ENCODE measurements around the gene IPP. TPM values are rescaled to one million over a fixed set of nuclear protein-coding genes. Genes with fewer than 3 reads are reported as not detected.
"Not testable (repeated sequence)": the region's sequence is repeated elsewhere in the genome, so short reads cannot be mapped to it uniquely, and the experiment has no call there.

IPP gene
- total and polyA plus RNA-seq, 7 donors: 6.9 to 15.3 (median 11.2) TPM

DNA sequence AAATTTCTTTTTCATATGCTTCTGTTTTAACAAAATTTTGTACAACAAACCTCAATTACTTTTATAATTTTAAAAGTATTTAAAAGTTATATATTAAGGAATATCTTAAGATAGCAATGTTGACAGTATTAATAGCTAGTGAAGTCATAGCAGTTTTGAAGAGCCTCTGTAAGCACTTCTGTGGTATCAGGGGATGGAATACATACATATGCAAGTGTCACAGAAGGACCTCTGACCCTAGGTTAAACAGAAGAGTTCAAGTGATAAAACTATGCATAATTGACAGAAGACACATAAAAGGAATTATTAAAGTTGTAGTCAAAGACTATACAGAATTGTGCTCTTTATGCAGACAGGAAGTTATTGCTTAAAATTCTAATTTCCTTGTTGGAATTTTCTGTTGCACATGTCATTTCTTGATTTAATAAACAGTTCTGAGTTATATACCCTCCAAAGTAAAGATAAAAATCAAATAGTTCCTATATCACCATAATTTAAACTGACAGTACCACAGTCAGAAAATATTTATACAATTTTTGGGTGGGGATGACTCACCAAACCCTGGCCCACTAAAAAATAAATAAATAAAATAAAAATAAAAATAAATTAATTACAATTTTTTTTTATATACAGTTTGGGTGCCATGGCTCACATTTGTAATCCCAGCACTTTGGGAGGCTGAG is 27.1 kb downstream of the IPP start:
- TF ChIP-seq, protein P1, sequence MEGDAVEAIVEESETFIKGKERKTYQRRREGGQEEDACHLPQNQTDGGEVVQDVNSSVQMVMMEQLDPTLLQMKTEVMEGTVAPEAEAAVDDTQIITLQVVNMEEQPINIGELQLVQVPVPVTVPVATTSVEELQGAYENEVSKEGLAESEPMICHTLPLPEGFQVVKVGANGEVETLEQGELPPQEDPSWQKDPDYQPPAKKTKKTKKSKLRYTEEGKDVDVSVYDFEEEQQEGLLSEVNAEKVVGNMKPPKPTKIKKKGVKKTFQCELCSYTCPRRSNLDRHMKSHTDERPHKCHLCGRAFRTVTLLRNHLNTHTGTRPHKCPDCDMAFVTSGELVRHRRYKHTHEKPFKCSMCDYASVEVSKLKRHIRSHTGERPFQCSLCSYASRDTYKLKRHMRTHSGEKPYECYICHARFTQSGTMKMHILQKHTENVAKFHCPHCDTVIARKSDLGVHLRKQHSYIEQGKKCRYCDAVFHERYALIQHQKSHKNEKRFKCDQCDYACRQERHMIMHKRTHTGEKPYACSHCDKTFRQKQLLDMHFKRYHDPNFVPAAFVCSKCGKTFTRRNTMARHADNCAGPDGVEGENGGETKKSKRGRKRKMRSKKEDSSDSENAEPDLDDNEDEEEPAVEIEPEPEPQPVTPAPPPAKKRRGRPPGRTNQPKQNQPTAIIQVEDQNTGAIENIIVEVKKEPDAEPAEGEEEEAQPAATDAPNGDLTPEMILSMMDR (IDR thresholded peaks at IDR 0.05): no peak
- TF ChIP-seq EP300 (IDR thresholded peaks at IDR 0.05) (no peak), POLR2A (IDR thresholded peaks at IDR 0.05) (no peak), POLR2AphosphoS5 (IDR thresholded peaks at IDR 0.05) (no peak)
- DNase-seq: no peak
- intact Hi-C loops (cut with DNase I): no loop called here
- Histone ChIP-seq H3K27ac (no peak overlapping the region), H3K27me3 (no peaks in the 10 kb centered on the region), H3K4me3 (no peak overlapping the region), H3K9me3 (no peaks in the 10 kb centered on the region), H3K36me3 (peaks cover 0 to 38% (median 3%) of the 10 kb centered on the region in 4 donors), H3K4me1 (peaks cover 0 to 4% (median 0%) of the 10 kb centered on the region in 4 donors)

DNA sequence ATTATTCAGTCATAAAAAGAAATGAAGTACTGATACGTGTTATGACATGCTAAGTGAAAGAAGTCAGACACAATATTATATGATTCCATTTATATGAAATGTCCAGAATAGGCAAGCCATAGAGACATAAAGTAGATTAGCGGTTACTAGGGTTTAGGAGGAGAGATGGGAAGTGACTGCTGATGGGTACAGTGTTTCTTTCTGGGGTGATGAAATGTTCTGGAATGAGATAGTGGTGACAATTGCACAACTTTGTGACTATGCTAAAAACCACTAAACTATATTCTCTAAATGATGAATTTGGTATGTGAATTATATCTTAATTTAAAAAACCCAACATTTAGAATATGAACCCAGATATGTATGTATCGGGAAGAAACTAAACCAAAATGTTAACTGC is 27.6 kb downstream of the IPP start:
- 92 to 98% methylated on average over 3 of the region's 3 CpGs for WGBS, 2 donors
- intact Hi-C loops (cut with DNase I): no loop called here
- H3K9me3 ChIP-seq: no peaks in the 10 kb centered on the region
- H3K27ac ChIP-seq: no peak overlapping the region
- DNase-seq: no peak
- no peaks in the 10 kb centered on the region for H3K27me3 ChIP-seq
- TF ChIP-seq, protein P1 (IDR thresholded peaks at IDR 0.05): no peak
- no peak for TF ChIP-seq POLR2AphosphoS5 (IDR thresholded peaks at IDR 0.05)
- peaks cover 0 to 4% (median 0%) of the 10 kb centered on the region in 4 donors for H3K4me1 ChIP-seq
- peaks cover 0 to 33% (median 4%) of the 10 kb centered on the region in 4 donors for H3K36me3 ChIP-seq
- H3K4me3 ChIP-seq: no peak overlapping the region

DNA sequence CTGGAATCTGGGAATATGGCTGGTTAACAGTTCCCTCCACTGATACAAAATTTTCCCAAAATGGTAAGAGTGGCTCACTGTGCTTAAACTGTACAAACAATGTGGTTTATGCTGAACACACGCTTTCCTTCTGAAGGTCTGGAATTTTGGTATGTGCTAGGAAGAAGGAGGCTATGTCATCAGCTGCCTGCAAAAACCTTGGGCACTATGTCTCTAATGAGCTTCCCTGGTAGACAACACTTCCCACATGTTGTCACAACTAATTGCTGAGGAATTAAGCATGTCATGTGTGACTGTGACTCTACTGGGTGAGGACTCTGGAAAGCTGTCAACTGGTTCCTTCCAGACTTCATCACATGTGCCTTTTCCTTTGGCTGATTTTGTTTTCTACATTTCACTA is 29.2 kb downstream of the IPP start:
- WGBS, 2 donors: 79 to 94% methylated on average over 1 of the region's 1 CpG
- no peak overlapping the region for H3K27ac ChIP-seq
- intact Hi-C loops (cut with DNase I): no loop called here

DNA sequence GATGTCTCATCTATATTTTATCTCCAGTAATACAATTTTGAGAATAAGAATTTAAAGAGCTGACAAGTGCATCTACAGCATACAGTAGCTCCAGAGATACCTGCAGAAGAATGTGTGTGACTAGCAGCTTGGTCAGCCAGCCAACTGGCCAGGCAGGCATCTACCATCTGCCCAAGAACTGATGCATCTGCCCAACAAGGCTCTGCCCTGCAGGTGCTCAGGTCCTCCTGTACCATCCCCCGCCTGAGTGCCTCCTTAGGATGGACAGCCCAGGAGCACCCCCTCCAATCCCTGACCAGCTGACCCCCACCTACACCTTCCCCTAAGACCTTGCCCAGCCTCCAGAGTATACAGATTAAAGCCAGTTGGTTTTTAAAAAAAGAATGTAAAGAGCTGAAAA is 32.2 kb downstream of the IPP start:
- H3K36me3 ChIP-seq: peaks cover 0 to 50% (median 2%) of the 10 kb centered on the region in 4 donors
- peaks cover 0 to 4% (median 0%) of the 10 kb centered on the region in 4 donors for H3K4me1 ChIP-seq
- 98 to 100% methylated on average over 1 of the region's 1 CpG for WGBS, 2 donors
- no peaks in the 10 kb centered on the region for H3K27me3 ChIP-seq
- DNase-seq: no peak
- TF ChIP-seq POLR2AphosphoS5 (IDR thresholded peaks at IDR 0.05): no peak
- no peak for TF ChIP-seq EP300 (IDR thresholded peaks at IDR 0.05)
- no peak for TF ChIP-seq POLR2A (IDR thresholded peaks at IDR 0.05)
- TF ChIP-seq, protein P1 (IDR thresholded peaks at IDR 0.05): no peak
- intact Hi-C loops (cut with DNase I): no loop called here
- no peak overlapping the region for H3K4me3 ChIP-seq
- no peaks in the 10 kb centered on the region for H3K9me3 ChIP-seq
- no peak overlapping the region for H3K27ac ChIP-seq

More for the DNA sequence above, 29.2 kb downstream of the IPP start:
- no peak for DNase-seq
- peaks cover 0 to 4% (median 0%) of the 10 kb centered on the region in 4 donors for H3K4me1 ChIP-seq
- no peaks in the 10 kb centered on the region for H3K9me3 ChIP-seq
- H3K4me3 ChIP-seq: no peak overlapping the region
- H3K36me3 ChIP-seq: peaks cover 0 to 26% (median 2%) of the 10 kb centered on the region in 4 donors
- TF ChIP-seq, protein P1 (IDR thresholded peaks at IDR 0.05): no peak
- no peak for TF ChIP-seq POLR2AphosphoS5 (IDR thresholded peaks at IDR 0.05)
- TF ChIP-seq POLR2A (IDR thresholded peaks at IDR 0.05): no peak
- no peaks in the 10 kb centered on the region for H3K27me3 ChIP-seq

DNA sequence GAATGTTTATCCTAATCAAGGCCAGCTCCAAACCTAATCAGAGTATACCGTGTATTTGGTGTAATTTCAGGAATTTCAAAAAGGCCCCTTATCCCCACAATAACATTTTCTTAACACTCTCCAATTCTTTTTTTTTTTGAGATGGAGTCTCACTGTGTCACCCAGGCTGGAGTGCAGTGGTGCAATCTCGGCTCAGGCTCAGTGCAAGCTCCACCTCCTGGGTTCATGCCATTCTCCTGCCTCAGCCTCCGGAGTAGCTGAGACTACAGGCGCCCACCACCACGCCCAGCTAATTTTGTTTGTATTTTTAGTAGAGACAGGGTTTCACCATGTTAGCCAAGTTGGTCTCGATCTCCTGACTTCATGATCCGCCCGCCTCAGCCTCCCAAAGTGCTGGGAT is 33.1 kb downstream of the IPP start:
- H3K36me3 ChIP-seq: peaks cover 0 to 50% (median 2%) of the 10 kb centered on the region in 4 donors
- H3K4me3 ChIP-seq; H3K27me3 ChIP-seq; DNase-seq; H3K9me3 ChIP-seq; H3K4me1 ChIP-seq; intact Hi-C loops (cut with DNase I); H3K27ac ChIP-seq: not testable (repeated sequence)
- WGBS, 2 donors: 87 to 93% methylated on average over 8 of the region's 8 CpGs

Data from sigmoid colon (tissue), 7 donors.